Thyroid gland (tissue), 4 donors: ENCODE results near the gene TMEM120A. TPM values are rescaled to one million over a fixed set of nuclear protein-coding genes. Genes with fewer than 3 reads are reported as not detected.

ENCODE experiments used
- DNase-seq, 2 donors: peaks; one replicate each; pipeline ENCODE4 v3.0.0-alpha.2; 2019
- H3K27ac ChIP-seq, 3 donors: fragments of 200-600 bp; sonication (generic); 1 replicate in 2 of 3; 2 replicates in 1 of 3; pipeline ENCODE4 v1.5.1; 2016 to 2019; ENCODE audit warnings: mild to moderate bottlenecking in 1 of 3, moderate library complexity in 1 of 3
- H3K27me3 ChIP-seq: fragments of 200-600 bp; sonication (generic); one replicate; pipeline ENCODE4 v1.5.1; 2019
- H3K36me3 ChIP-seq, 2 donors: fragments of 200-600 bp; sonication (generic); one replicate each; pipeline ENCODE4 v1.5.1; 2016 to 2019
- H3K4me1 ChIP-seq, 2 donors: fragments of 200-600 bp; sonication (generic); one replicate each; pipeline ENCODE4 v1.5.1; 2017 to 2019
- H3K4me3 ChIP-seq, 3 donors: fragments of 200-600 bp; sonication (generic); replicated peaks in 1 of 3; 1 replicate in 2 of 3; 2 replicates in 1 of 3; pipeline ENCODE4 v1.5.1; 2016; ENCODE audit warnings: mild to moderate bottlenecking in 1 of 3
- H3K9me3 ChIP-seq: fragments of 200-600 bp; sonication (generic); one replicate; pipeline ENCODE4 v1.5.1; 2017
- POLR2A ChIP-seq, 2 donors: fragments of 450-650 bp; IDR thresholded peaks; one replicate each; pipeline ENCODE4 v1.6.1; 2017; ENCODE audit warnings: antibody characterized with exemption in 2 of 2, mild to moderate bottlenecking in 2 of 2, moderate library complexity in 1 of 2
- WGBS, 2 donors: methylation state at CpG; one replicate each; pipeline ENCODE4 v1.1.5; 2017; 5-methylcytosine and 5-hydroxymethylcytosine counted together
- intact Hi-C: fragments of 100-400 bp; cut with DNase I; formaldehyde crosslinking; loops from one replicate; pipeline ENCODE4 v1.15.1; 2023
- total RNA-seq, 4 donors: library from RNA; depleted of rRNA; stranded (reverse); fragments of >200 nt; gene quantifications; one replicate each; pipeline ENCODE4 v1.2.3, GENCODE V29; 2016
- TF ChIP-seq, protein P1 (sequence below), 6 experiments: fragments of 200-600 bp in 3 of 6; fragments of 450-650 bp in 3 of 6; sonication (generic) in 3 of 6; IDR thresholded peaks; one replicate each; pipeline ENCODE4 v1.5.1; 2016 to 2019; ENCODE audit warnings: antibody characterized with exemption in 6 of 6, mild to moderate bottlenecking in 2 of 6, inconsistent platforms in 1 of 6, moderate library complexity in 1 of 6

TMEM120A gene
- total RNA-seq, 4 donors from 2014 or later: 25.4 to 38.2 (median 34.9) TPM

DNA sequence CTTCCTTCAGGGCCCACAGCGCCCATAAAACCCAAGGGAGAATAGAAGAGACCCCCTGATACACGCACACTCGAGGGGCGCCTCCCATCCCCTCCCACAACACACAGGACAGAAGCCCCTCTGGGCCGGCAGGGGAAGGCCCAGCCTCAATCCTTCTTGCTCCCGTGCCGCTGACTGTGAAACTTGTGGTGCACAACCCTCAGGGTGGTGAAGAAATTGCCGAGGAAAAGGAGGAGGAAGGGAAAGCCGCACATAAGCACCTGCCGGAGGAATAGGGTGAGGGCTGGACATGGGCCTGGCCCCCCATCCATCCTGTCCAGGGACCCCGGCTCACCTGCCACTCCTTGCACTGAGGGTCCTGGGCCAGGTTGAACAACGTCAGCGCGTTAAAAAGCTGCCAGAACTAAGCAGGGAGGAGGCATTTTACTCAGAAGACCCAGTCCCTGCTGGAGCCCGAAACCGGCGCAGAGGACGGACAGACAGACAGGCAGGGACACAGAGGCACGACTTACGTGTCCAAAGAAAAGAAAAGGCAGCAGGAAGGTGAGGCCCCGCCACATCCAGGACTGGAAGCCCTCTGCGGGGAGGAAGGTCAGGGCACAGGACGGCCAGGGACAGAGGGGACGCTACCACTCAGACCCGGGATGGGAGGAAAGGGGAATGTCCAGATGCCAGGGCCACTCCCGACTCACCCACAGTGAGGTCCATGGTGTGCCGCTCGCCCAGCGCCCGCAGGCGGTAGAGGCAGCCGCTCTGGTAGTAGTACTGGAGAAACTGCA is 7.2 kb downstream of the TMEM120A start:
- no peak overlapping the region for H3K4me3 ChIP-seq
- H3K27me3 ChIP-seq: no peaks in the 10 kb centered on the region
- DNase-seq: peak in 1 of 2 donors; percentile 11
- WGBS, 2 donors: 93 to 94% methylated on average over 28 to 29 of the region's 32 CpGs
- intact Hi-C loops: no loop called here
- H3K9me3 ChIP-seq: no peaks in the 10 kb centered on the region
- H3K27ac ChIP-seq: no peak overlapping the region
- H3K4me1 ChIP-seq: peaks cover 15 to 19% of the 10 kb centered on the region in 2 donors
- TF ChIP-seq POLR2A (IDR thresholded peaks at IDR 0.05): no peak
- TF ChIP-seq, protein P1, sequence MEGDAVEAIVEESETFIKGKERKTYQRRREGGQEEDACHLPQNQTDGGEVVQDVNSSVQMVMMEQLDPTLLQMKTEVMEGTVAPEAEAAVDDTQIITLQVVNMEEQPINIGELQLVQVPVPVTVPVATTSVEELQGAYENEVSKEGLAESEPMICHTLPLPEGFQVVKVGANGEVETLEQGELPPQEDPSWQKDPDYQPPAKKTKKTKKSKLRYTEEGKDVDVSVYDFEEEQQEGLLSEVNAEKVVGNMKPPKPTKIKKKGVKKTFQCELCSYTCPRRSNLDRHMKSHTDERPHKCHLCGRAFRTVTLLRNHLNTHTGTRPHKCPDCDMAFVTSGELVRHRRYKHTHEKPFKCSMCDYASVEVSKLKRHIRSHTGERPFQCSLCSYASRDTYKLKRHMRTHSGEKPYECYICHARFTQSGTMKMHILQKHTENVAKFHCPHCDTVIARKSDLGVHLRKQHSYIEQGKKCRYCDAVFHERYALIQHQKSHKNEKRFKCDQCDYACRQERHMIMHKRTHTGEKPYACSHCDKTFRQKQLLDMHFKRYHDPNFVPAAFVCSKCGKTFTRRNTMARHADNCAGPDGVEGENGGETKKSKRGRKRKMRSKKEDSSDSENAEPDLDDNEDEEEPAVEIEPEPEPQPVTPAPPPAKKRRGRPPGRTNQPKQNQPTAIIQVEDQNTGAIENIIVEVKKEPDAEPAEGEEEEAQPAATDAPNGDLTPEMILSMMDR (IDR thresholded peaks at IDR 0.05): no peak
- peaks cover 44 to 53% of the 10 kb centered on the region in 2 donors for H3K36me3 ChIP-seq

DNA sequence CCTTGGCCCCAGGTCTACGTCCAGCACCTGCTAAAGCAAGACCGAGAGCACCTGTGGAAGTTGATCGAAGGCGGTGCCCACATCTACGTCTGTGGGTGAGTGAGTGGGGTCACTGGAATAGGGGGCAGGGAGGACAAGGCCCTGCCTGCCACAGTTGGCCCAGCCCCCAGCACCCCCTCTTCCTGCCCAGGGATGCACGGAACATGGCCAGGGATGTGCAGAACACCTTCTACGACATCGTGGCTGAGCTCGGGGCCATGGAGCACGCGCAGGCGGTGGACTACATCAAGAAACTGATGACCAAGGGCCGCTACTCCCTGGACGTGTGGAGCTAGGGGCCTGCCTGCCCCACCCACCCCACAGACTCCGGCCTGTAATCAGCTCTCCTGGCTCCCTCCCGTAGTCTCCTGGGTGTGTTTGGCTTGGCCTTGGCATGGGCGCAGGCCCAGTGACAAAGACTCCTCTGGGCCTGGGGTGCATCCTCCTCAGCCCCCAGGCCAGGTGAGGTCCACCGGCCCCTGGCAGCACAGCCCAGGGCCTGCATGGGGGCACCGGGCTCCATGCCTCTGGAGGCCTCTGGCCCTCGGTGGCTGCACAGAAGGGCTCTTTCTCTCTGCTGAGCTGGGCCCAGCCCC is 8.1 kb downstream of the TMEM120A start:
- Histone ChIP-seq H3K36me3 (peaks cover 54 to 63% of the 10 kb centered on the region in 2 donors), H3K4me1 (peaks cover 15 to 19% of the 10 kb centered on the region in 2 donors), H3K27ac (no peak overlapping the region), H3K9me3 (no peaks in the 10 kb centered on the region), H3K27me3 (no peaks in the 10 kb centered on the region), H3K4me3 (no peak overlapping the region)
- 90 to 95% methylated on average over 14 to 19 of the region's 20 CpGs for WGBS, 2 donors
- DNase-seq: no peak
- TF ChIP-seq POLR2A (IDR thresholded peaks at IDR 0.05): no peak
- TF ChIP-seq, protein P1 (IDR thresholded peaks at IDR 0.05): no peak
- intact Hi-C loops: no loop called here

DNA sequence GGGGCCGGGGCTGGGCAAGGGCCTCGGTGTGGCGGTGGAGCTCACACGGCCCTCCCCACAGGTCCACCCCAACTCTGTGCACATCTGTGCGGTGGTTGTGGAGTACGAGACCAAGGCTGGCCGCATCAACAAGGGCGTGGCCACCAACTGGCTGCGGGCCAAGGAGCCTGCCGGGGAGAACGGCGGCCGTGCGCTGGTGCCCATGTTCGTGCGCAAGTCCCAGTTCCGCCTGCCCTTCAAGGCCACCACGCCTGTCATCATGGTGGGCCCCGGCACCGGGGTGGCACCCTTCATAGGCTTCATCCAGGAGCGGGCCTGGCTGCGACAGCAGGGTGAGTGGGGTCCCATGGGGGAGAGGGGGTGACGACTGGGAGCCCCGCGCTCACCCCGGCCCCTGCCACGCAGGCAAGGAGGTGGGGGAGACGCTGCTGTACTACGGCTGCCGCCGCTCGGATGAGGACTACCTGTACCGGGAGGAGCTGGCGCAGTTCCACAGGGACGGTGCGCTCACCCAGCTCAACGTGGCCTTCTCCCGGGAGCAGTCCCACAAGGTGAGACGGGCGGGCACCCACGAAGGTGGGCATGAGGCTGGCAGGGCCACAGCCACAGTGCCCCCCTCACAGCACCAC is 8.8 kb downstream of the TMEM120A start:
- Histone ChIP-seq H3K27ac (no peak overlapping the region), H3K36me3 (peaks cover 59 to 69% of the 10 kb centered on the region in 2 donors), H3K27me3 (no peaks in the 10 kb centered on the region), H3K4me3 (no peak overlapping the region), H3K4me1 (peaks cover 15% of the 10 kb centered on the region in 2 donors), H3K9me3 (no peaks in the 10 kb centered on the region)
- no peak for DNase-seq
- TF ChIP-seq, protein P1 (IDR thresholded peaks at IDR 0.05): no peak
- TF ChIP-seq POLR2A (IDR thresholded peaks at IDR 0.05): no peak
- intact Hi-C loops: no loop called here
- WGBS, 2 donors: 93 to 94% methylated on average over 6 to 20 of the region's 41 CpGs

DNA sequence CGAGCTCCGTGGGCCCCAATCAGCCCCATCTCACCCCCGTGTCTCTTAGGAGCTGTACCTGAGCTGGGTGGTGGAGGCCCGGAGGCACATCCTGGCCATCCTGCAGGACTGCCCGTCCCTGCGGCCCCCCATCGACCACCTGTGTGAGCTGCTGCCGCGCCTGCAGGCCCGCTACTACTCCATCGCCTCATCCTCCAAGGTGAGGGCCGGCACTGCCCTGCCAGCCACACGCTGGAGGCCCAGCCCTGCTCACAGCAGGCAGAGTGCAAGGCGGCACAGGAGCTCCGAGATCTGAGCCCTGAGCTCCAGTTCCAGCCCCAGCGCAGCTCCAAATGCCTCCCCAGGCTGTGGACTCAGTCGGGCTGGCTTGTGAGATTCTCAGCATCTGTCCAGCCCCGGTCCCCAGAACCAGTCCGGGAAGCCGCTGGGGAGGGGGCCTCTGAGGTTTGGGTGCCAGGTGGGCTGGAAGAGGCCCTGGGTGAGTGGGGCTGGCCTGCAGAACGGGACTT is 9.3 kb downstream of the TMEM120A start:
- 83 to 88% methylated on average over 13 to 17 of the region's 21 CpGs for WGBS, 2 donors

More for the DNA sequence above, 9.3 kb downstream of the TMEM120A start:
- DNase-seq: no peak
- peaks cover 10% of the 10 kb centered on the region in 2 donors for H3K4me1 ChIP-seq
- no peak overlapping the region for H3K4me3 ChIP-seq
- no peak overlapping the region for H3K27ac ChIP-seq
- H3K36me3 ChIP-seq: peaks cover 65 to 75% of the 10 kb centered on the region in 2 donors
- H3K27me3 ChIP-seq: no peaks in the 10 kb centered on the region
- H3K9me3 ChIP-seq: no peaks in the 10 kb centered on the region
- intact Hi-C loops: no loop called here
- TF ChIP-seq, protein P1 (IDR thresholded peaks at IDR 0.05): no peak
- TF ChIP-seq POLR2A (IDR thresholded peaks at IDR 0.05): no peak
